Tibial nerve (tissue), 4 donors: ENCODE results near the gene TRNT1. TPM values are rescaled to one million over a fixed set of nuclear protein-coding genes. Genes with fewer than 3 reads are reported as not detected.

Source experiments
- DNase-seq, 2 donors: peaks; one replicate each; pipeline ENCODE4 v3.0.0-alpha.2; 2019; ENCODE audit warnings: low spot score in 2 of 2
- H3K27ac ChIP-seq, 4 donors: fragments of 200-600 bp; sonication (generic) in 3 of 4; one replicate each; pipeline ENCODE4 v1.5.1; 2017 to 2019; ENCODE audit warnings: mild to moderate bottlenecking in 1 of 4
- H3K27me3 ChIP-seq, 2 donors: fragments of 200-600 bp; sonication (generic) in 1 of 2; one replicate each; pipeline versions ENCODE4 v1.5.1 to v1.6.0; 2017 to 2019
- H3K36me3 ChIP-seq, 3 donors: fragments of 200-600 bp; sonication (generic); one replicate each; pipeline ENCODE4 v1.5.1; 2018 to 2019
- H3K4me1 ChIP-seq, 4 donors: fragments of 200-600 bp; sonication (generic) in 3 of 4; one replicate each; pipeline ENCODE4 v1.5.1; 2017 to 2019
- H3K4me3 ChIP-seq, 4 donors: fragments of 200-600 bp; sonication (generic) in 3 of 4; one replicate each; pipeline ENCODE4 v1.5.1; 2017 to 2019; ENCODE audit warnings: mild to moderate bottlenecking in 1 of 4, moderate library complexity in 1 of 4
- H3K9me3 ChIP-seq, 4 donors: fragments of 200-600 bp; sonication (generic) in 3 of 4; one replicate each; pipeline ENCODE4 v1.5.1; 2017 to 2019
- CTCF ChIP-seq, 5 experiments: fragments of 200-600 bp in 3 of 5; fragments of 450-650 bp in 2 of 5; sonication (generic) in 3 of 5; IDR thresholded peaks; one replicate each; pipeline ENCODE4 v1.5.1; 2016 to 2019; ENCODE audit warnings: antibody characterized with exemption in 5 of 5, mild to moderate bottlenecking in 3 of 5, moderate library complexity in 2 of 5
- EP300 ChIP-seq, 2 donors: sonication (generic); formaldehyde crosslinking; IDR thresholded peaks; one replicate each; pipeline ENCODE4 v1.6.1; 2017; ENCODE audit warnings: antibody characterized with exemption in 2 of 2, mild to moderate bottlenecking in 1 of 2
- POLR2A ChIP-seq, 2 donors: fragments of 450-650 bp; IDR thresholded peaks; one replicate each; pipeline ENCODE4 v1.6.1; 2017; ENCODE audit warnings: antibody characterized with exemption in 2 of 2, mild to moderate bottlenecking in 2 of 2, moderate library complexity in 2 of 2
- WGBS, 2 donors: methylation state at CpG; one replicate each; pipeline ENCODE4 v1.1.5; 2018; 5-methylcytosine and 5-hydroxymethylcytosine counted together
- total RNA-seq, 4 donors: library from RNA; depleted of rRNA; stranded (reverse); fragments of >200 nt; gene quantifications; one replicate each; pipeline ENCODE4 v1.1.0, GENCODE V29; 2016

TRNT1 gene
- total RNA-seq = 10 to 100 TPM; 12.9 to 25.5 (median 16.5) TPM

DNA sequence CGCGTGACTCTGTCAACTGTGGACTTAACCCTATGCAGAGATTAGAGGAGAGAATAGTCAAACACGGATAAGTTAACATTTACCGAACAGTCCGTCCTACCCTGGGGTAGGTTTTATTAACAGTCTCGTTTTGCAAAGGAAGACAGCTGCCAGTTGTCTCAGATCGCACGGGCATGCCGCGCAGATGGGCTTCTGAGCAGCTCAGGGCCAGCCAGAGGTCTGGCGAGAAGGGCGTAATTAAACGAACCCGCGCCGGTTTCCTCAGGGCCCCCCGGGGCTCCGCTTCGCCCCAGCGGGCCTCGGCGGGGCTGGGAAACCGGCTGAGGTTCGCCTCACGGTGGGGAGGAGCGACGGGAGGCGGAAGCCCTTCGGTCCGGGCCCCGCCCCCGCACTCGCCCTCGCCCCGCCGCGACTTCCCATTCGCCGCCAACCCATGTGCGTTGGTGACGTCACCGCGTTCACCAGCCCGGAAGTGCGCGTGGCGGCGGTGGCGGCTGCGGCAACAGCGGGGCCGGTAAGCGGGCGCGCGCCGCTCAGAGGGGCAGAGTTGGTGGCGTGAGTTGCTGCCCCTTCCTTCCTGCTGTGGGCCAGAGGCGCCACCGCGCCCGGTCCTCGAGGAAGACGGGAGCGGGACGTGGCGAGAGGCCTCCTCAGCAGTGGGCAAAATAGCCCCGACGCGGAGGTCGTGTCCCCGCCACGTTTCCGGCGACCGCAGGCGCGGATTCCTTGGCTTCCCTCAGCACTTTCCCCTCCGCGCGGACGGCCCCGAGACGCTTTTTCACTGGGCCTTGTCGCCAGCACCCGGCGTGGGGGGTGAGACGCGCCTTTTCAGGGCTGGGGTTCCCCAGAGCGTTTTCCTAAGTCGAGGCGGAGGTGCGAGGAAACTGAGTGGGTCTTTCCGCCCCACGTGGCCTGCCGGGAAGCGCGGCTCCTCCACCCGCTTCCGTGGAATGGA, at the start of gene TRNT1:
TSS of gene TRNT1 (plus strand) at position 464 of the 955 bp plus-strand sequence. CDS start 2,101 bp downstream, outside the sequence.
- 1 to 2% methylated on average over 26 to 70 of the region's 100 CpGs for WGBS, 2 donors

DNA sequence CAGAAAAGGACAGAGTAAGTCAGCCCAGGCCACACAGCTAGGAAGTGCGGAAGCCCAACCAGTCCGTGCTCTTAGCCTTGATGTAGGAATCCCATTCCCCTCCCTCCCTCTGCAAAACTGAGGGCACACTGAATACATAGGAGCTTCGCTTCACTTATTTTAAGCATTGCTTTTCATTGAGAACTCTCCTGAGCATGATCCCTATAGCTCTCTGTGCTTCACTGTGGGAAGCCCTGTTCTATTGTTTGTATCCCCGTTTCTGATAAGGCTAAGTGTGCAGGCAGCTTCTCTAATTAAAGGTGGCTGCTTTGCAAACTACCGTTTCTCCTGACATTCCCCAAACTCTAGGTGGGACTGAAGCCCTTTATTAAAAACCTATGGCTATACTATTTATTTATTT, 46.4 kb upstream of the TRNT1 start:
- Histone ChIP-seq H3K9me3 (no peaks in the 10 kb centered on the region), H3K4me1 (no peaks in the 10 kb centered on the region), H3K4me3 (no peak overlapping the region), H3K27ac (no peak overlapping the region), H3K27me3 (no peaks in the 10 kb centered on the region), H3K36me3 (no peaks in the 10 kb centered on the region)
- DNase-seq = no peak
- WGBS, 2 donors = 58 to 61% methylated on average over 5 of the region's 5 CpGs
- no peak for TF ChIP-seq EP300 (IDR thresholded peaks at IDR 0.05)
- TF ChIP-seq CTCF (IDR thresholded peaks at IDR 0.05) = no peak
- no peak for TF ChIP-seq POLR2A (IDR thresholded peaks at IDR 0.05)

More for the DNA sequence above, at the start of gene TRNT1:
- DNase-seq = peak; percentile 95 to 97
- TF ChIP-seq EP300 (IDR thresholded peaks at IDR 0.05) = peak in 1 of 2 donors; percentile 94
- peak in 1 of 5 experiments; percentile 32 for TF ChIP-seq CTCF (IDR thresholded peaks at IDR 0.05)
- TF ChIP-seq POLR2A (IDR thresholded peaks at IDR 0.05) = peak; percentile 30 to 85
- H3K4me3 ChIP-seq = peak within 1 kb of the TSS; percentile 85 to 98 (median 90)
- no peaks in the 10 kb centered on the region for H3K27me3 ChIP-seq
- no peaks in the 10 kb centered on the region for H3K9me3 ChIP-seq
- H3K27ac ChIP-seq = peak within 1 kb of the TSS; percentile 82 to 96 (median 88)
- H3K4me1 ChIP-seq = peaks cover 0 to 17% (median 9%) of the 10 kb centered on the region in 4 donors
- H3K36me3 ChIP-seq = peaks cover 0 to 28% (median 2%) of the 10 kb centered on the region in 3 donors

DNA sequence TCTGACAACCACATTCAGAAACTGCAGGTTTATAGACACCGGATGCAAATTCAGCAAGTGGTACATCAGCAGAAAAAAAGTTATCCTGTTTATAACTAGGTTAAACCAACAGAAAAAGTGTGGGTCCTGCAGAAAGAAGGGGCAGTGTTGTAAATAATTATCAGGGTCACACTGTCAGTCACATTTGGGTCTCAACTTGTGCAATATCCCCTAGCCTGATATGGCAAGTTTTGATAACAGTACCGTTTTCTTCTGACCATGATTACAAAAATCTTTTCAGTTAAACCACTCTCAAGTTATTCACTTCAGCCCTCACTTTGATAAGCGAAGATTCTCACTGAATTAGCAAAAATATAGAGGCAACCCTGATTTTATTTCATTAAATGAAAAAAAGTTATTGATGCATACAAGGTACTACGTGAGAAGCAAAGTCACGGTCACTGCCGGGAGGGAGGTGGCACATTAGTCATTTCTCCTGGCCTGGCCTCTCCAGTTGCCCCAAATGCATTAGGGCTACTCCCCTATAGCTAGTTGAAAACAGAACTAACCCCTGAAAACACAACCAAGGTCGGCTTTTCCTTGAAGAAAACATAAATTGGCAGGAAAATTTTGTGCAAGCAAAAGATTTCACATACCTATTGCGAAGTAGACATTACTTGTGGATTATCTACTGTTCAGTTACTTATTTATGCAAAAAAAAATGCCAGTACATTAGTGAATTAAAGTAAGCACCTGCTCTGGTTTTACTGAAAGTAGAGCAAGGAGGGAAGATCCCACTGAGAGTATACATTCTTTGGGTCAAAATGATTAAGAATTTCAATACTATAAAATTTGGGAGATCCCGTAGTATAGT, 45.1 kb upstream of the TRNT1 start:
- no peaks in the 10 kb centered on the region for H3K27me3 ChIP-seq
- H3K4me1 ChIP-seq = no peaks in the 10 kb centered on the region
- 79 to 84% methylated on average over 9 of the region's 9 CpGs for WGBS, 2 donors
- no peak for DNase-seq
- H3K9me3 ChIP-seq = no peaks in the 10 kb centered on the region
- no peak for TF ChIP-seq EP300 (IDR thresholded peaks at IDR 0.05)
- no peak for TF ChIP-seq CTCF (IDR thresholded peaks at IDR 0.05)
- TF ChIP-seq POLR2A (IDR thresholded peaks at IDR 0.05) = no peak
- no peak overlapping the region for H3K4me3 ChIP-seq
- H3K27ac ChIP-seq = no peak overlapping the region
- H3K36me3 ChIP-seq = no peaks in the 10 kb centered on the region

DNA sequence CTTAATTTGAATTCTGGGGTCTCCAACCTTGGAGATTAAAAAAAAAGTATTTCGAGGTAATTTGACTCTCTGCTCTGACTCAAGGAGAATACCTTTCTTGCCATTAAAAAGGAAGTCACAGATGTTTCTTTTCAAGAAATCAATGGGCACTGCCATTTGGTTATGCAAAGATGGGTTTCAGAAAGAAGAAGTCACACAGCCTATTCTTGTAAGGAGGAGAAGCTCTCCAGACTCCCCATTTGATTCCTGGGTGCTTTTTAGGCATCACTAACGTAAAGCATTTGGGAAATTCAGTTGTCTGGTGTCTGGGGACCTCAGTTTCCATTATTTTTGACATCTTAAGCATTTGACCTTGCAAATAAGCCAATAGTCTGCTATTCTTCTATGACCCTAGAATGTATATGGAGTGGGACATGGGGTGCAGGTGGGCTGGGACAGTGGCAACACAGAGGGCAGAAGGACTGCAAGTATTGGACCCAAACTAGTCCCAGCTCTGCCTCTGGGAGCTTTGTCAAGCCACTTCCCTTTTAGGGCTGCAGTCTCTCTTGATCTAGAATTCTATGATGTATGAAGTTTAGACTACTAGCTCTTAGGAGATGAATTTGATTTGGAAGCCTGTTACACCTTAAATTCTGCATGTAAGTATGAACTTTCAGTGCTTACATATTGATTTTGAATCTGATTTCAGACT, 44.4 kb upstream of the TRNT1 start:
- no peak for DNase-seq
- 80 to 84% methylated on average over 2 of the region's 2 CpGs for WGBS, 2 donors
- no peak overlapping the region for H3K27ac ChIP-seq
- TF ChIP-seq EP300 (IDR thresholded peaks at IDR 0.05) (no peak), CTCF (IDR thresholded peaks at IDR 0.05) (no peak), POLR2A (IDR thresholded peaks at IDR 0.05) (no peak)
- H3K4me3 ChIP-seq = no peak overlapping the region
- no peaks in the 10 kb centered on the region for H3K36me3 ChIP-seq
- H3K4me1 ChIP-seq = no peaks in the 10 kb centered on the region
- H3K9me3 ChIP-seq = no peaks in the 10 kb centered on the region
- no peaks in the 10 kb centered on the region for H3K27me3 ChIP-seq
